ENCODE data around the gene KHNYN.
A peak's percentile ranks its signal among the peaks of the same experiment; 100 is the strongest.
"Not testable (repeated sequence)": the region's sequence is repeated elsewhere in the genome, so short reads cannot be mapped to it uniquely, and the experiment has no call there.

The KHNYN gene

GRCh38 chr14:24473211-24473610 is 43.5 kb downstream of the KHNYN start:
- no peak for DNase-seq (ENCODE audit: low spot score)

DNA sequence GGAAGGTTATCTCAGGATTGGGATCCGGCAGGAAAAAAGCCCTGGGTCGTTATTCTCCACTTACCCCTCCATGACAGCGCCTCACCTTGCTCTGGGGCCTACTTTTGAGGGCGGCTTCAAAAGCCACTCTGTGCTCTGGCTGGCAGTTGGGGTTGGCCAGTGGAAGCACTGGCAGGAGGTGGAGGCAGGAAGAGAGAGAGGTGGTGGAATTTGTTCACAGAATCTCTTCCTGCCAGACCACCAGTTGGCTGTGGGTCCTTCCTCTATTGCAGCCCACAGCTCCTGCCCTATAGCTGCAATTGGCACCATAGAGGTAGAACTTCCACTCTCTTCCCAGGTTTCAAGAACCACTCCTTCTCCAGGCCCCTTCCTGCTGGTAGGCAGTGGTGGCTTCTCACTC is 45.5 kb downstream of the KHNYN start:
- no peak for DNase-seq (ENCODE audit: low spot score)

- DNase-seq (ENCODE audit: low spot score) = not testable (repeated sequence)
Observed at GRCh38 chr14:24479999-24480398, 50.2 kb downstream of the KHNYN start.

GRCh38 chr14:24481622-24482324 is 52.0 kb downstream of the KHNYN start:
- peak; percentile 34 for DNase-seq (ENCODE audit: low spot score)

GRCh38 chr14:24482699-24483303 is 53.0 kb downstream of the KHNYN start:
- DNase-seq (ENCODE audit: low spot score) = peak; percentile 9

- DNase-seq (ENCODE audit: low spot score) = no peak
Observed at GRCh38 chr14:24483604-24484252, 54.0 kb downstream of the KHNYN start.

All from LoVo (cell line).